ENCODE results near the gene ELAVL1. TPM values are rescaled to one million over a fixed set of nuclear protein-coding genes. Genes with fewer than 3 reads are reported as not detected.

ELAVL1 gene
- total and polyA plus RNA-seq, 2 experiments from 2014 or later = 81.6 to 143 TPM

DNA sequence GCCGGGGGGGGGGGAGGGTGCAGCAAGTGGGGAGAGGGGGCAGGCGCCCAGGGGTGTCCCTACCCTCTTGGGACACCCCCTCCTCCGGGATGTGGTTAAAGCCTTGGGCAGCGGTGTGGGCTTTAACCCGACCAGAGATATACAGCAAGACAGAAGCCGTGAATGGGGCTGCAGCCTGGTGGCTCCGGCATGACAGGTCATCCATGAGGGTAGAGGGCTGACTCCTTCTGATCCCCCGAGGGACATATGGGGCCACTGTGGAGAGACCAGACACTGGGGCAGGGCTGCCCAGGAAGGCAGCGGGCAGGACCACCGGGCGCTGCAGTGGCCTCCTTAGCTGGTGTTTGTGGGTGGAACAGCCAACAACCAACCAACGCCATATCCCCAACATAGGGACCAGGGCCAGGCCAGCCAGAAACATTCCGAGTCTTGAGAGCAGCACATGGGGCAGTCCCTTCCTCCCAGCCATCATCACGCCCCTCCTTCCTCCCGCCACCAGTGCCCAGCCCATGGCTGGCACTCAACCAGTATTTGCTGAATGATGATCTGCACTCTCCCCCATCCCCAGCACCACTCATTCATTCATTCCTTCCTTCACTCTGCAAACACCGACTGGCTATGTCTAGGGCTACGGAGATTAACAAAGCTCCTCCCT, 18.2 kb downstream of the ELAVL1 start:
- H4K20me1 ChIP-seq (replicated peaks; ENCODE audit: insufficient read depth) = peaks cover 51% of the 10 kb centered on the region
- H3K79me2 ChIP-seq (replicated peaks; ENCODE audit: insufficient read depth) = peaks cover 85% of the 10 kb centered on the region
- H3K36me3 Mint-ChIP-seq (ENCODE audit: low read depth) = peaks cover 75% of the 10 kb centered on the region

More for the DNA sequence above, 18.2 kb downstream of the ELAVL1 start:
- H3K27me3 Mint-ChIP-seq (ENCODE audit: insufficient read depth, low read depth, poor library complexity) = peaks cover 4% of the 10 kb centered on the region
- H3K4me1 Mint-ChIP-seq = no peaks in the 10 kb centered on the region; the same call in 2 of the 3 replicates
- H3K27ac ChIP-seq (ENCODE audit: low read depth) = no peak overlapping the region
- H3K36me3 ChIP-seq (ENCODE audit: insufficient read depth) = peaks cover 31% of the 10 kb centered on the region
- H3F3A ChIP-seq (replicated peaks; ENCODE audit: low read depth) = peaks cover 8% of the 10 kb centered on the region; the same call in 1 of the 2 replicates
- no peak overlapping the region for H3K27ac Mint-ChIP-seq
- no peak overlapping the region for H3K4me3 Mint-ChIP-seq
- H3K4me1 ChIP-seq (ENCODE audit: insufficient read depth) = no peaks in the 10 kb centered on the region
- DNase-seq (ENCODE audit: low spot score) (no peak), ATAC-seq (no peak)
- H3K9me2 ChIP-seq (ENCODE audit: insufficient read depth) = no peaks in the 10 kb centered on the region
- H3K4me2 ChIP-seq = no peak overlapping the region
- TF ChIP-seq POLR2AphosphoS5 (IDR thresholded peaks at IDR 0.05; ENCODE audit: low read depth) = no peak
- TF ChIP-seq, protein P1, sequence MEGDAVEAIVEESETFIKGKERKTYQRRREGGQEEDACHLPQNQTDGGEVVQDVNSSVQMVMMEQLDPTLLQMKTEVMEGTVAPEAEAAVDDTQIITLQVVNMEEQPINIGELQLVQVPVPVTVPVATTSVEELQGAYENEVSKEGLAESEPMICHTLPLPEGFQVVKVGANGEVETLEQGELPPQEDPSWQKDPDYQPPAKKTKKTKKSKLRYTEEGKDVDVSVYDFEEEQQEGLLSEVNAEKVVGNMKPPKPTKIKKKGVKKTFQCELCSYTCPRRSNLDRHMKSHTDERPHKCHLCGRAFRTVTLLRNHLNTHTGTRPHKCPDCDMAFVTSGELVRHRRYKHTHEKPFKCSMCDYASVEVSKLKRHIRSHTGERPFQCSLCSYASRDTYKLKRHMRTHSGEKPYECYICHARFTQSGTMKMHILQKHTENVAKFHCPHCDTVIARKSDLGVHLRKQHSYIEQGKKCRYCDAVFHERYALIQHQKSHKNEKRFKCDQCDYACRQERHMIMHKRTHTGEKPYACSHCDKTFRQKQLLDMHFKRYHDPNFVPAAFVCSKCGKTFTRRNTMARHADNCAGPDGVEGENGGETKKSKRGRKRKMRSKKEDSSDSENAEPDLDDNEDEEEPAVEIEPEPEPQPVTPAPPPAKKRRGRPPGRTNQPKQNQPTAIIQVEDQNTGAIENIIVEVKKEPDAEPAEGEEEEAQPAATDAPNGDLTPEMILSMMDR (conservative IDR thresholded peaks at IDR 0.05; ENCODE audit: low read depth in 2 of 2) = no peak
- no peak for TF ChIP-seq EZH2phosphoT487 (IDR thresholded peaks at IDR 0.05; ENCODE audit: unreplicated experiment)
- no peak for TF ChIP-seq EZH2 (IDR thresholded peaks at IDR 0.05; ENCODE audit: low read depth, unreplicated experiment)
- no peak for TF ChIP-seq STAT1 (IDR thresholded peaks at IDR 0.05; ENCODE audit: unreplicated experiment)
- TF ChIP-seq, protein P2, sequence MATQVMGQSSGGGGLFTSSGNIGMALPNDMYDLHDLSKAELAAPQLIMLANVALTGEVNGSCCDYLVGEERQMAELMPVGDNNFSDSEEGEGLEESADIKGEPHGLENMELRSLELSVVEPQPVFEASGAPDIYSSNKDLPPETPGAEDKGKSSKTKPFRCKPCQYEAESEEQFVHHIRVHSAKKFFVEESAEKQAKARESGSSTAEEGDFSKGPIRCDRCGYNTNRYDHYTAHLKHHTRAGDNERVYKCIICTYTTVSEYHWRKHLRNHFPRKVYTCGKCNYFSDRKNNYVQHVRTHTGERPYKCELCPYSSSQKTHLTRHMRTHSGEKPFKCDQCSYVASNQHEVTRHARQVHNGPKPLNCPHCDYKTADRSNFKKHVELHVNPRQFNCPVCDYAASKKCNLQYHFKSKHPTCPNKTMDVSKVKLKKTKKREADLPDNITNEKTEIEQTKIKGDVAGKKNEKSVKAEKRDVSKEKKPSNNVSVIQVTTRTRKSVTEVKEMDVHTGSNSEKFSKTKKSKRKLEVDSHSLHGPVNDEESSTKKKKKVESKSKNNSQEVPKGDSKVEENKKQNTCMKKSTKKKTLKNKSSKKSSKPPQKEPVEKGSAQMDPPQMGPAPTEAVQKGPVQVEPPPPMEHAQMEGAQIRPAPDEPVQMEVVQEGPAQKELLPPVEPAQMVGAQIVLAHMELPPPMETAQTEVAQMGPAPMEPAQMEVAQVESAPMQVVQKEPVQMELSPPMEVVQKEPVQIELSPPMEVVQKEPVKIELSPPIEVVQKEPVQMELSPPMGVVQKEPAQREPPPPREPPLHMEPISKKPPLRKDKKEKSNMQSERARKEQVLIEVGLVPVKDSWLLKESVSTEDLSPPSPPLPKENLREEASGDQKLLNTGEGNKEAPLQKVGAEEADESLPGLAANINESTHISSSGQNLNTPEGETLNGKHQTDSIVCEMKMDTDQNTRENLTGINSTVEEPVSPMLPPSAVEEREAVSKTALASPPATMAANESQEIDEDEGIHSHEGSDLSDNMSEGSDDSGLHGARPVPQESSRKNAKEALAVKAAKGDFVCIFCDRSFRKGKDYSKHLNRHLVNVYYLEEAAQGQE (IDR thresholded peaks at IDR 0.05; ENCODE audit: unreplicated experiment) = no peak
- TF ChIP-seq, protein P3, sequence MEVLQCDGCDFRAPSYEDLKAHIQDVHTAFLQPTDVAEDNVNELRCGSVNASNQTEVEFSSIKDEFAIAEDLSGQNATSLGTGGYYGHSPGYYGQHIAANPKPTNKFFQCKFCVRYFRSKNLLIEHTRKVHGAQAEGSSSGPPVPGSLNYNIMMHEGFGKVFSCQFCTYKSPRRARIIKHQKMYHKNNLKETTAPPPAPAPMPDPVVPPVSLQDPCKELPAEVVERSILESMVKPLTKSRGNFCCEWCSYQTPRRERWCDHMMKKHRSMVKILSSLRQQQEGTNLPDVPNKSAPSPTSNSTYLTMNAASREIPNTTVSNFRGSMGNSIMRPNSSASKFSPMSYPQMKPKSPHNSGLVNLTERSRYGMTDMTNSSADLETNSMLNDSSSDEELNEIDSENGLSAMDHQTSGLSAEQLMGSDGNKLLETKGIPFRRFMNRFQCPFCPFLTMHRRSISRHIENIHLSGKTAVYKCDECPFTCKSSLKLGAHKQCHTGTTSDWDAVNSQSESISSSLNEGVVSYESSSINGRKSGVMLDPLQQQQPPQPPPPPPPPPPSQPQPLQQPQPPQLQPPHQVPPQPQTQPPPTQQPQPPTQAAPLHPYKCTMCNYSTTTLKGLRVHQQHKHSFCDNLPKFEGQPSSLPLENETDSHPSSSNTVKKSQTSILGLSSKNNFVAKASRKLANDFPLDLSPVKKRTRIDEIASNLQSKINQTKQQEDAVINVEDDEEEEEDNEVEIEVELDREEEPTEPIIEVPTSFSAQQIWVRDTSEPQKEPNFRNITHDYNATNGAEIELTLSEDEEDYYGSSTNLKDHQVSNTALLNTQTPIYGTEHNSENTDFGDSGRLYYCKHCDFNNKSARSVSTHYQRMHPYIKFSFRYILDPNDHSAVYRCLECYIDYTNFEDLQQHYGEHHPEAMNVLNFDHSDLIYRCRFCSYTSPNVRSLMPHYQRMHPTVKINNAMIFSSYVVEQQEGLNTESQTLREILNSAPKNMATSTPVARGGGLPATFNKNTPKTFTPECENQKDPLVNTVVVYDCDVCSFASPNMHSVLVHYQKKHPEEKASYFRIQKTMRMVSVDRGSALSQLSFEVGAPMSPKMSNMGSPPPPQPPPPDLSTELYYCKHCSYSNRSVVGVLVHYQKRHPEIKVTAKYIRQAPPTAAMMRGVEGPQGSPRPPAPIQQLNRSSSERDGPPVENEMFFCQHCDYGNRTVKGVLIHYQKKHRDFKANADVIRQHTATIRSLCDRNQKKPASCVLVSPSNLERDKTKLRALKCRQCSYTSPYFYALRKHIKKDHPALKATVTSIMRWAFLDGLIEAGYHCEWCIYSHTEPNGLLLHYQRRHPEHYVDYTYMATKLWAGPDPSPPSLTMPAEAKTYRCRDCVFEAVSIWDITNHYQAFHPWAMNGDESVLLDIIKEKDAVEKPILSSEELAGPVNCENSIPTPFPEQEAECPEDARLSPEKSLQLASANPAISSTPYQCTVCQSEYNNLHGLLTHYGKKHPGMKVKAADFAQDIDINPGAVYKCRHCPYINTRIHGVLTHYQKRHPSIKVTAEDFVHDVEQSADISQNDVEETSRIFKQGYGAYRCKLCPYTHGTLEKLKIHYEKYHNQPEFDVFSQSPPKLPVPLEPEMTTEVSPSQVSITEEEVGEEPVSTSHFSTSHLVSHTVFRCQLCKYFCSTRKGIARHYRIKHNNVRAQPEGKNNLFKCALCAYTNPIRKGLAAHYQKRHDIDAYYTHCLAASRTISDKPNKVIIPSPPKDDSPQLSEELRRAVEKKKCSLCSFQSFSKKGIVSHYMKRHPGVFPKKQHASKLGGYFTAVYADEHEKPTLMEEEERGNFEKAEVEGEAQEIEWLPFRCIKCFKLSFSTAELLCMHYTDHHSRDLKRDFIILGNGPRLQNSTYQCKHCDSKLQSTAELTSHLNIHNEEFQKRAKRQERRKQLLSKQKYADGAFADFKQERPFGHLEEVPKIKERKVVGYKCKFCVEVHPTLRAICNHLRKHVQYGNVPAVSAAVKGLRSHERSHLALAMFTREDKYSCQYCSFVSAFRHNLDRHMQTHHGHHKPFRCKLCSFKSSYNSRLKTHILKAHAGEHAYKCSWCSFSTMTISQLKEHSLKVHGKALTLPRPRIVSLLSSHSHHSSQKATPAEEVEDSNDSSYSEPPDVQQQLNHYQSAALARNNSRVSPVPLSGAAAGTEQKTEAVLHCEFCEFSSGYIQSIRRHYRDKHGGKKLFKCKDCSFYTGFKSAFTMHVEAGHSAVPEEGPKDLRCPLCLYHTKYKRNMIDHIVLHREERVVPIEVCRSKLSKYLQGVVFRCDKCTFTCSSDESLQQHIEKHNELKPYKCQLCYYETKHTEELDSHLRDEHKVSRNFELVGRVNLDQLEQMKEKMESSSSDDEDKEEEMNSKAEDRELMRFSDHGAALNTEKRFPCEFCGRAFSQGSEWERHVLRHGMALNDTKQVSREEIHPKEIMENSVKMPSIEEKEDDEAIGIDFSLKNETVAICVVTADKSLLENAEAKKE (CRISPR knock-in tag; IDR thresholded peaks at IDR 0.05) = no peak
- no peak for TF ChIP-seq ZNF331 (CRISPR knock-in tag; IDR thresholded peaks at IDR 0.05; ENCODE audit: low read depth)
- TF ChIP-seq CREB1 (CRISPR knock-in tag; IDR thresholded peaks at IDR 0.05; ENCODE audit: low read depth) = no peak
- no peaks in the 10 kb centered on the region for H3K9me3 Mint-ChIP-seq
- no peaks in the 10 kb centered on the region for H3K27me3 ChIP-seq (ENCODE audit: insufficient read depth)
- no peak overlapping the region for H2AFZ ChIP-seq
- H3K4me3 ChIP-seq = no peak overlapping the region
